ENCODE results near the gene OOSP3.
"Not testable (repeated sequence)": the region's sequence is repeated elsewhere in the genome, so short reads cannot be mapped to it uniquely, and the experiment has no call there.

The OOSP3 gene

GRCh38 chr11:59877784-59878183 lies 798 bp upstream of the OOSP3 start:
- DNase-seq, result no peak

DNA sequence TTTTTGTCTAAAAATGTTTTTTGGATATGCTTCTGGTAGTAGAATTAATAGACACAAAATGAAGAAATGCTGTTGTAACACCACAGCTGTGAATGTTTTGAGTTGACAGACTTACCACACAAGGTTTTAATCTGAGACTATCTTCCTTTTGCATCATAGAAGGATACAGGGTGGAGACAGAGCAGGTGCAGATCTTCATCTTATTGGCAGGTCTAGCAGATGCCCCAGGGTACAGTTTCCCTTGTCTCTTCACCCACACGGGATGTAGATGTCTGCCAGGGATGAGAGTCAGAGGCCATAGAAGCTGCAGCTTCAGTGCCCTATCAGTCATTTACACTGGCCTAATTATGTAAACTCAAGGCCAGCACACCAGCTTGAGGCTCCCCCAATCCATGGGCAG lies 985 bp downstream of the OOSP3 start:
- DNase-seq, result no peak

DNA sequence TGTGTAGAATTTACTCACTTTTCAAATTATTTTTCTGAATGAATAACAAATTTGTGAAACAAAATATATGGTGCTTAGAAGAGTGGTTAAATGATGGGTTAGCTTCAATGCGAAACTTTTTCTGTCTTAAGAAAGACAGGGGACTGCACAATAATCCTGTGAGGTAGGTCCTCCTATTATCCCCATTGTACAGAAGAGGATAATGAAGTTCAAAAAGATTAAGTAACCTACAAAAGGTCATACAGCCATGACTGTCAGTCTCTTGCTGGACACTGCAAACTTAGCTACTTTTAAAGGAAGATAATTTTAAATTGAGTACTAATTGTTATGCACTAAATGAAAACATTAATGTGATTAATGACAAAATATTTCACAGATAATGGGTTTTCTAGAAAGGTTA lies 5.0 kb downstream of the OOSP3 start:
- no peak for DNase-seq

DNA sequence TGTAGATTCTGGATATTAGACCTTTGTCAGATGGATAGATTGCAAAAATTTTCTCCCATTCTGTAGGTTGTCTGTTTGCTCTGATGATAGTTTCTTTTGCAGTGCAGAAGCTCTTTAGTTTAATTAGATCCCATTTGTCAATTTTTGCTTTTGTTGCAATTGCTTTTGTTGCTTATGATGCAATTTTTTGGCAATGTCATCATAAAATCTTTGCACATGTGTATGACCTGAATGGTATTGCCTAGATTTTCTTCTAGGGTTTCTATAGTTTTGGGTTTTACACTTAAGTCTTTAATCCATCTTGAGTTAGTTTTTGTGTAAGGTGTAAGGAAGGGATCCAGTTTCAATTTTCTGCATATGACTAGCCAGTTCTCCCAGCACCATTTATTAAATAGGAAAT lies 8.6 kb downstream of the OOSP3 start:
- not testable (repeated sequence) for DNase-seq

- no peak for DNase-seq
Measured at GRCh38 chr11:59891781-59892181, 13.2 kb downstream of the OOSP3 start.

DNA sequence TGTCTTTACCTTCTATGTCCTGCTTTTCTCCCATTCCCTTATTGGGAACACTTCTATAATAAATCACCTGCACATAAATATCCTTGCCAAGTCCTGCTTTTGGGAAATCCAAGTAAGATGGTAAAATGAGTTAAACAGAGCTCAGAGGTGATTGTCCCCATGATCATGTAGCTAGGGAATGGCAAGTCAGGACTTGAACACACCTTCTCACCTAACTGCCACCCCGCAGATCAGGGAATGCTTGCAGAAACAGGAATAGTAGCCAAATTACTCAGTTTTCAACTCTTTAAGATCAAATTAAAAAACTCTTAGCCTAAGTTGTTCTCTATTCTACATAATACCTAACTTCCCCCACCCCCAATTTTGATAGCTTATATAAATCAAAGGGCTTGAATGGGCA lies 16.0 kb downstream of the OOSP3 start:
- DNase-seq, result no peak

DNA sequence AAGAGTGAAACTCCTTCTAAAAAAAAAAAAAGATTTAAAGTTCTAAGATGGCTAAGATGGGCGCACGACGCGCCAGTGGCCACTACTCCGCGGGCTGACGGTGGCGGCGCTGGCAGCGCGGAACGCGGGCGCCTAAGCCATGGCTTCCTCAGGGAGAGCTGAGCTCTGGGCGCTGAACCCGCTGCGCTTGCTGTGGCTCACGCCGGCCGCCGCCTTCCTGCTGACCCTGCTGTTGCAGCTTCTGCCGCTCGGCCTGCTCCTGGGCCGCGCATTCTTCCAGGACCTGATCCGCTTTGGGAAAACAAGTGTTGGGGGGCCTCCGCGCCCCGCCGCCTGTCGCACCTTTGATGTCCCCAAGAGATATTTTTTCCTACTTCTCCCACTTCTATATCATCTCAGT lies 19.5 kb downstream of the OOSP3 start:
- DNase-seq, result no peak

DNA sequence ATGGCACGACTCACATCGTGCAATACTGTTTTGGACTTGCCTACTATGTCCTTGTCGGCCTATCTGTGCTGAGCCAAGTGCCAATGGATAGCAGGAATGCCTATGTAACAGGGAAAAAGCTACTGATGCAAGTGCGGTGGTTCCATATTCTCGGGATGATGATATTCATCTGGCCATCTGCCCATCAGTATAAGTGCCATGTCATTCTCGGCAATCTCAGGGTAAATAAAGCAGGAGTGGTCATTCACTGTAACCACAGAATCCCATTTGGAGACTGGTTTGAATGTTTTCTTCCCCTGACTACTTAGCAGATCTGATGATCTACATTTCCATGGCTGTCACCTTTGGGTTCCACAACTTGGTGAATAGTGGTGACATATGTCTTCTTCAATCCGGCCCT lies 20.1 kb downstream of the OOSP3 start:
- DNase-seq, result no peak

DNA sequence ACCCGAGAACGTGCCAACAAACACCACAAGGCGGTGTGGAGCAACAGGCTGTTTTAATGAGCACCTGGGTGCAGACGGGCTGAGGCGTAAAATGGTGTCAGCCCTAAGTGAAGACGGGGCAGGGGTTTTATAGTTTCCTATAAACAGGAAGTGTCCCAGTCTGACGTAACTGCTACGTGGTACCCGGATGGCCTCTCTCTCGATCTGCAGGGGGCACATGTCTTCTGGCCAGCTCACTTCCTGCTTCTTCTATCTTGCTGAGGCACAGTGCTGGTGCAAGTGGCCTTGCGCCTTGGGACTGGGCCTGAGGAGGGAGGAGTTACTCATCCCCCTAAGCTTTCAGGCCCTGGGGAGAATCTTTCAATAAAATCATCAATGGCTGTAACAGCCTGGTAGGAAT lies 20.9 kb downstream of the OOSP3 start:
- no peak for DNase-seq

GRCh38 chr11:59900366-59901126 lies 22.0 kb downstream of the OOSP3 start:
- DNase-seq, result no peak

- no peak for DNase-seq
Measured at GRCh38 chr11:59901306-59901705, 22.7 kb downstream of the OOSP3 start.

DNA sequence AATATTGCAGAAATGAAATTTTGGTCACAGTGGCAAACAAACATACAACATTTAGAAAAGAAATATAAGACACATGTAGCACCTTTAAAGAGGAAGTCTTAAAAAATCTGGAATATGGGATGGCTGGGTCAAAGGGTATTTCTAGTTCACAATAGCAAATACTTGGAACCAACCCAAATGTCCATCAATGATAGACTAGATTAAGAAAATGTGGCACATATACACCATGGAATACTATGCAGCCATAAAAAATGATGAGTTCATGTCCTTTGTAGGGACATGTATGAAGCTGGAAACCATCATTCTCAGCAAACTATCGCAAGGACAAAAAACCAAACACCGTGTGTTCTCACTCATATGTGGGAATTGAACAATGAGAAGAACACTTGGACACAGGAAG lies 25.0 kb downstream of the OOSP3 start:
- not testable (repeated sequence) for DNase-seq

GRCh38 chr11:59918480-59918879 lies 39.9 kb downstream of the OOSP3 start:
- no peak for DNase-seq

DNA sequence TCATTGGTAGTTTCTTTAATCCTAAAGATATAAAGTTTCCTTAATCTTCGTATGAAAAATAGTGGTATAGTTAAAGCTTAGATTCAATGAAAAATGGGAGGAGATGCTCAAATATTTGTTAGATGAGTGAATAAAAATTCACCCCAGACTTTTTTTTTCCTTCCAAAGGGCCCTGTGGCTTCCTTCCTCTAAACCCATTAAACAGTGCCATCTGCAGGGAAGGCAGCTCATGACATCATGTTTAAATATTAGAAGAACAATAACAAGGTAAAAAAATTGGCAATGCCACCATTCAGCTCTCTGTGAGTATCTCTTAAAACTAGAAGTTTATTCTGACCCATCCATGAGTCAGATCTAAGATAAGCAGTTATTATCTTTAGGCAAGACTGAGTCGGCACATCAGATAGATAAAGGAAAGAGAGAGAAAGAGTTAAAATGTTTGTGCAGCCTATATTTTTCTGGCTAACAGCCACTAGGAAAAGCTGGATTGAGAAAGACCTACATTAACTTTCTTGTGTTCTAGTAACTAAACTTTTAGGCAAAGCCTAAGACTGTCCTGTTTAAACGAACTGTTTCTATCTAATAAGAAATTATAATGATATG lies 40.5 kb downstream of the OOSP3 start:
- DNase-seq, result no peak

DNA sequence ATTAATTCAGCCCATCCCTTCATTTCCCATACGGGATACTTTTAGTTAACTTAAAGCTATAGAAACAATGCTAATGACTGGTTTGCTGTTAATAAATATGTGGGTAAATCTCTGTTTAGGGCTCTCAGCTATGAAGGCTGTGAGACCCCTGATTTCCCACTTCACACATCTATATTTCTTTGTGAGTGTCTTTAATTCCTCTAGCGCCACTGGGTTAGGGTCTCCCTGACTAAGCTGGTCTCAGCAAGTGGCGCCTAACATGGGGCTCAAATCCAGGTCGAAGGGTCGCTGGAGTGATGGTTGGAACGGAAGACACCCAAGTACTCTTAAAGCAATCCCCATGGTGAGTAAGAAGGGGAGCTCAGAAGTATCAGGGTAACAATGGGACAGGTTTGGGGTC lies 45.2 kb downstream of the OOSP3 start:
- no peak for DNase-seq

DNA sequence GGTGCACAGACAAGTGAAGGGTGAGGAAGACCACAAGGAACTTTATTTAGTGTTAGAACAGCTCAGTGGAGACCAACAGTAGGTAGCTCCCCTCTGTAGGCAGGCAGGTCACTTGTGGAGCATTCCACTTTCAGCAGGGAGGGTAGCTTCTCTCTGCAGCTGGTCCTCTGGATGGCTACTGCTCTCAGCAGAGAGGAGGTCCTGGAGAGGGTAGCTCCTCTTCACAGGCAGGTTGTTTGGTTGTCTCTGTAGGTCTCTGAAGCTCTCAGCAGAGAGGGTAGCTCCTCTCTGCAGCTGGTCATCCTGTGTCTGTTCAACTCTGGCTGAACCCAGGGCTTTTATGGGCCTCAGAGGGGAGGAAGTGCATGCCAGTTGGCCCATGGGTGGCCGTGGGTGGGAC lies 53.1 kb downstream of the OOSP3 start:
- no peak for DNase-seq

DNA sequence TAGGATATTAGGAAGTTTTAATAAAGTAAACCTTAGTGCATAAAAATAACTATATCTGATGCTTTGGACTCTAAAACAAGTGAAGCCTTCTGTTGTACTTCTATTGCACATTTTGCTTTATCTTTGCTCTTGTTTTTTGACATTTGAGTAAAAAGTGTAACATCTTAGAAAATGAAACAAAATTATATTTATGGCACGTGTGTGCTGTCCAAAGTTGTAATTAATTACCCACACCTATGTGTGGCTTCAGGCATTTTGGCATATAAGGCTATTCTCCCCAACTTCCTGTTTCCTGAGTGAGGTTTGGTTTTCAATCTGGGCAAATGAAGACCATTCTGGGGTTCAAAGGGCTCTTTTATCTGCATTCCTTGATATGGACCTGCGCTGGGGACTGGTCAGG lies 59.5 kb downstream of the OOSP3 start, which contains the start of gene OOSP1:
TSS of gene OOSP1 (plus strand) at position 301 of the 400 bp plus-strand sequence. CDS start at position 324, 23 bp downstream.
- DNase-seq, result no peak

DNA sequence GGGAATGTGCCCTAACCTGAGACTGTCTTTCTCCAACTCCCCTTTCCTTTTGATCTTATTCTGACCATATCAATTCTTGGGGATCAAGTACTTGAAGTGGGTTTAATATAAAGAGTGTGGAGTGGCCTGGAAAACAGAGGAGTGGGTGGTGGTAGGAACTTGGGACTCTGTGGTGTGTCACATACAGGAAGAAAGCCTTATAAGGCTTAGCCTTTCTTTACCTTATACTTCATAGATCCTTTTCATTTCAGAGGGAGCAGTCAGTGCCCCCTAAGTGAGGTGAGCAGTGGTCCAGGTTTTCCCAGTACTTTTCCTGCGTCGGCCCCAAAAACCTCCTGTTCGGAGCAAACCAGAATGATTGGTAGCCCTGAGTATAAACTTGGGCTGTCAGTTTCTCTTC lies 60.1 kb downstream of the OOSP3 start:
- DNase-seq, result no peak

DNA sequence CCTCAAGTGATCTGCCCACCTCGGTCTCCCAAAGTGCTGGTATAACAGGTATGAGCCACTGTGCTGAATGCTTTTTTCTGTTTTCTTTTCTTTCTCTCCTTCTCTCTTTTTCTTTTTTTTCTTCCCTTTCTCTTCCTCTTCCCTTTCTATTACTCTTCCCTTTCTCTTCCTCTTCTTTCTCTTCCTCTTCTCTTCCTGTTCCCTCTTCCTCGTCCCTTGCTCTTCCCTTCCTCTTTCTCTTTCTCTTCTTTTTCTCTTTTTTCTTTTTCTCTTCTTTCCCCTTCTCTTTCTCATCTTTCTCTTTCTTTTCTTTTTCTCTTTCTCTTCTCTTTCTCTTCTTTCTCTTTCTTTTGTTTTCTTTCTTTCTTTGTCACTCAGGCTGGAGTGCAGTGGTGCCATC lies 60.9 kb downstream of the OOSP3 start:
- DNase-seq, result no peak

DNA sequence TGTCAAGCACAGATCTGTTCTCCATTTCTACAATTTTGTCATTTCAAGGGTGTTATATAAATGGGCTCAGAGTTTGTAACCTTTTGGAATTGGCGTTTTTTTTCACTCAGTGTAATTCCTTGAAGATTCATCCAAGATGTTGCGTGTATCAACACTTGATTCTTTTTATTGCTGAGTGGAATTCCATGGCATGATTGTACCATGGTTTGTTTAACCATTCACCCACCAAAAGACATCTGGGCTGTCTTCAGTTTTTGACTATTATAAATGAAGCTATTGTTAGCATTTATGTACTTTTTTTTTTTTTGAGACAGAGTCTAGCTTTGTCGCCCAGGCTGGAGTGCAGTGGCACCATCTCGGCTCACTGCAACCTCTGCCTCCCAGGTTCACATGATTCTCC lies 62.5 kb downstream of the OOSP3 start:
- no peak for DNase-seq

DNA sequence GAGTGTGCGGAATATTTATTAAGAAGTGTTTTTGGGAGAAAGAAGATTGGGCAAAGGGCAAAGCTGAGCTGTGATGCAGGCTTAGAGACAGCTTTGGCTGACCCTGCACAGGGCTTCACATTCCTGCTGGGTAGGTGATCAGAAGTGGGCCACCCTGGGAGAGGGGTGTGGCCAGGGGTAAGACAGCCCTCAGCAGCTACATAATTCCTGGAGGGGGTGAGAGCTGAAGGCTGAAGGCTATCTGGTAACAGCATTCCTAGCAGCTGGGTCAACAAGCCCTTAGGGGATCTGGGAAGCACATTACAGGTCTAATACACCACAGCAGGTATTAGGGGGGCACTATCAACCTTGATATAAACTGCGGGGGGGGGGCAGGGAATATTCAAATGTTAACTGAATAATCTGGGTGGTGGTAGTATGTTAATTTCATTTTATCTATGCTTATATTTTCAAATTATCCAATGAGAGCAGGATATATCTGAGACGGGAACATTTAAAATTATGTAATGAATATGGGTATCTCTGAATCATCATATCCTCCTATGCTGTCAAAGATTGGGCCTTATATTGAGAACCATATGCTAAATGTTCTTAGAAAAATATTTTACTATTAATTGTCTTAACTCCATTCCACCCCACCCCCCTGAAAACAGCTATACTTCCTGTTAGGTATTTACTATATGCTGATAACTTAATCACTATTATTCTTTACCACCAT lies 65.6 kb downstream of the OOSP3 start:
- no peak for DNase-seq

DNA sequence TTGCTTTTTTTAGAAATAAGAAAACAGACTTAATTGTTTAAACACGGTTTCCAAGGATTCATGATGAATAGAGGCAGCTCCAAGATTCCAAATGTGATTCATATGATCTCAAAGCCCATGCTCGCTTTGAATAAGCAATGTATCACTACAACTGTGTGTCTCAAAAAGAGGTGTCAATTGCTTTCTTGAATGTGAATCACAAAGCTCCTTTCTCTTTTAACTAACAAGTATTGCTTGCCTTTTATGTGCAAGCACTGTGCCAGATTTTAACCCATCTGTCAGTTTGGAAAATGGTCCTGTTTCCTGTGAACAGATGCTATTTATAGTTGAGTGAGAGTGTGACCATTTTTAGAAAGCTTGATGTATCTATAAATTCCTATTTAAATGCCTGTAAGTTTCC lies 66.1 kb downstream of the OOSP3 start:
- DNase-seq, result no peak
